ENCODE data around the gene SEC23IP. TPM values are rescaled to one million over a fixed set of nuclear protein-coding genes. Genes with fewer than 3 reads are reported as not detected.

Gene SEC23IP
- total and polyA plus RNA-seq, 2 donors from 2014 or later = 13.3 to 65.2 TPM

- no peak overlapping the region for H3K27ac ChIP-seq (ENCODE audit: low read depth in 2 of 2, low read length in 2 of 2)
- no peaks in the 10 kb centered on the region for H3K27me3 ChIP-seq (ENCODE audit: control insufficient read depth, insufficient read depth, low read length)
- TF ChIP-seq CTCF (IDR thresholded peaks at IDR 0.05; ENCODE audit: borderline replicate concordance, extremely low read depth, insufficient read depth) = no peak
- DNase-seq (peak in 1 of 5 donors; percentile 6), FAIRE-seq (no peak)
- intact Hi-C loops (cut with DNase I) = no loop called here
- no peaks in the 10 kb centered on the region for H3K4me1 ChIP-seq (ENCODE audit: control insufficient read depth in 2 of 3, insufficient read depth in 2 of 3, low read depth in 1 of 3, low read length in 3 of 3)
- H3K9me3 ChIP-seq (ENCODE audit: control insufficient read depth in 2 of 3, insufficient read depth in 1 of 3, low read length in 3 of 3) = no peaks in the 10 kb centered on the region
- H3K4me3 ChIP-seq (ENCODE audit: low read length in 3 of 3) = no peak overlapping the region
- peaks cover 13 to 54% (median 27%) of the 10 kb centered on the region in 3 donors for H3K36me3 ChIP-seq (ENCODE audit: control insufficient read depth in 2 of 3, insufficient read depth in 3 of 3, low read length in 3 of 3)
- no peak overlapping the region for H3K9ac ChIP-seq (ENCODE audit: low read length in 3 of 3)
Observed at GRCh38 chr10:119917777-119918176, 25.2 kb downstream of the SEC23IP start.

GRCh38 chr10:119919271-119919670 is 26.7 kb downstream of the SEC23IP start:
- intact Hi-C loops (cut with DNase I) = no loop called here
- no peak overlapping the region for H3K4me3 ChIP-seq (ENCODE audit: low read length in 3 of 3)
- no peak for FAIRE-seq
- H3K27ac ChIP-seq (ENCODE audit: low read depth in 2 of 2, low read length in 2 of 2) = no peak overlapping the region
- no peak for TF ChIP-seq CTCF (IDR thresholded peaks at IDR 0.05; ENCODE audit: borderline replicate concordance, extremely low read depth, insufficient read depth)
- DNase-seq = no peak
- H3K36me3 ChIP-seq (ENCODE audit: control insufficient read depth in 2 of 3, insufficient read depth in 3 of 3, low read length in 3 of 3) = peaks cover 12 to 51% (median 22%) of the 10 kb centered on the region in 3 donors
- H3K27me3 ChIP-seq (ENCODE audit: control insufficient read depth, insufficient read depth, low read length) = no peaks in the 10 kb centered on the region
- H3K4me1 ChIP-seq (ENCODE audit: control insufficient read depth in 2 of 3, insufficient read depth in 2 of 3, low read depth in 1 of 3, low read length in 3 of 3) = no peaks in the 10 kb centered on the region
- no peaks in the 10 kb centered on the region for H3K9me3 ChIP-seq (ENCODE audit: control insufficient read depth in 2 of 3, insufficient read depth in 1 of 3, low read length in 3 of 3)
- H3K9ac ChIP-seq (ENCODE audit: low read length in 3 of 3) = no peak overlapping the region

GRCh38 chr10:119919826-119920225 is 27.3 kb downstream of the SEC23IP start:
- intact Hi-C loops (cut with DNase I) = no loop called here
- Histone ChIP-seq H3K27me3 (ENCODE audit: control insufficient read depth, insufficient read depth, low read length) (no peaks in the 10 kb centered on the region), H3K9me3 (ENCODE audit: control insufficient read depth in 2 of 3, insufficient read depth in 1 of 3, low read length in 3 of 3) (no peaks in the 10 kb centered on the region), H3K9ac (ENCODE audit: low read length in 3 of 3) (no peak overlapping the region), H3K4me3 (ENCODE audit: low read length in 3 of 3) (no peak overlapping the region), H3K4me1 (ENCODE audit: control insufficient read depth in 2 of 3, insufficient read depth in 2 of 3, low read depth in 1 of 3, low read length in 3 of 3) (no peaks in the 10 kb centered on the region), H3K27ac (ENCODE audit: low read depth in 2 of 2, low read length in 2 of 2) (no peak overlapping the region), H3K36me3 (ENCODE audit: control insufficient read depth in 2 of 3, insufficient read depth in 3 of 3, low read length in 3 of 3) (peaks cover 9 to 48% (median 21%) of the 10 kb centered on the region in 3 donors)
- no peak for TF ChIP-seq CTCF (IDR thresholded peaks at IDR 0.05; ENCODE audit: borderline replicate concordance, extremely low read depth, insufficient read depth)
- FAIRE-seq = no peak
- no peak for DNase-seq

- Histone ChIP-seq H3K4me1 (ENCODE audit: control insufficient read depth in 2 of 3, insufficient read depth in 2 of 3, low read depth in 1 of 3, low read length in 3 of 3) (no peaks in the 10 kb centered on the region), H3K36me3 (ENCODE audit: control insufficient read depth in 2 of 3, insufficient read depth in 3 of 3, low read length in 3 of 3) (peaks cover 5 to 36% (median 25%) of the 10 kb centered on the region in 3 donors), H3K9ac (ENCODE audit: low read length in 3 of 3) (no peak overlapping the region), H3K9me3 (ENCODE audit: control insufficient read depth in 2 of 3, insufficient read depth in 1 of 3, low read length in 3 of 3) (no peaks in the 10 kb centered on the region), H3K27me3 (ENCODE audit: control insufficient read depth, insufficient read depth, low read length) (no peaks in the 10 kb centered on the region), H3K27ac (ENCODE audit: low read depth in 2 of 2, low read length in 2 of 2) (no peak overlapping the region), H3K4me3 (ENCODE audit: low read length in 3 of 3) (no peak overlapping the region)
- TF ChIP-seq CTCF (IDR thresholded peaks at IDR 0.05; ENCODE audit: borderline replicate concordance, extremely low read depth, insufficient read depth) = no peak
- DNase-seq = no peak
- intact Hi-C loops (cut with DNase I) = no loop called here
- no peak for FAIRE-seq
Observed at GRCh38 chr10:119928411-119928810, 35.9 kb downstream of the SEC23IP start.

All from kidney (tissue), 14 donors.